GM18498 (cell line): ENCODE data around the gene IBSP.
A peak's percentile ranks its signal among the peaks of the same experiment; 100 is the strongest.

ENCODE experiments used
- ATAC-seq: cut with Tn5 transposase; IDR thresholded peaks from one replicate; pipeline ENCODE4 v1.9.1; 2021; ENCODE audit warnings: mild to moderate bottlenecking, moderate library complexity; ENCODE audit not compliant: unreplicated experiment

The IBSP gene

DNA sequence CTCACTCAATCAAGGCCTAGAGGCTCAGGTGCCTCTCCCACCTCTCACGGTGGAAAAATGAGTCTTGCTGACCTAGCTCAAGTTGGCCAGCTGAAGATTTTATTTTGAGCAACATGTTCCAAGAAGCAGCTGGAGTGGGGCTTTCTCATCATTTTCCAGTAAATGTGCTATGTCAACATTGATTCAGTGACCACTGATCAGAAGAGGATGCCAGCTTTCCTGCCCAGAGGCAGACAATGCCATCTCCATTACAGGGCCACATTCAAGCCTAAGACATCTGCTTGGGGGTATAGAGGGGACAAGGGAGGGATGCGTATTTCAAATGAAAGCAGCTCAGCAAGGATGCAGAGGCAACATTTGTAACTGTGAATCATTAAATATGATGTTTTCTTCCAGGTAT is 36.4 kb downstream of the IBSP start:
- ATAC-seq, result no peak

DNA sequence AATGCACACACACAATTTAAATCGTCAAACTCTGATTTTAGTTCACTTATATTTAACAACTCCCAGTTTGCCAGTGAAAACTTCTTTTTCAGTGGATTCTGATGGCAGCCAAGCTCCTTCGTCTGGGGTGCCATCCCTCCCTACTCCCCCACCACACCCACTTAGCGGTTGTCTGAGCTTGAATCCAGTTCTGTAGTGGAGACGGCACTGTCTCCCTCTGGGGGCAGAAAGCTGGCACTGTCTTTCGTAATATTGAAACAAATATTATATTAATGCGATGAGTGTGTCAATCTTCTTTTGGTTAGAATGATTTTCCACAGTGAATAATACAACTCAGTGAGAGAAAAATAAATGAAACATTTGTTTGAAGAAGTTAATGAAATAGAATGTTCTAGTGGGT is 38.9 kb downstream of the IBSP start:
- ATAC-seq, result no peak

DNA sequence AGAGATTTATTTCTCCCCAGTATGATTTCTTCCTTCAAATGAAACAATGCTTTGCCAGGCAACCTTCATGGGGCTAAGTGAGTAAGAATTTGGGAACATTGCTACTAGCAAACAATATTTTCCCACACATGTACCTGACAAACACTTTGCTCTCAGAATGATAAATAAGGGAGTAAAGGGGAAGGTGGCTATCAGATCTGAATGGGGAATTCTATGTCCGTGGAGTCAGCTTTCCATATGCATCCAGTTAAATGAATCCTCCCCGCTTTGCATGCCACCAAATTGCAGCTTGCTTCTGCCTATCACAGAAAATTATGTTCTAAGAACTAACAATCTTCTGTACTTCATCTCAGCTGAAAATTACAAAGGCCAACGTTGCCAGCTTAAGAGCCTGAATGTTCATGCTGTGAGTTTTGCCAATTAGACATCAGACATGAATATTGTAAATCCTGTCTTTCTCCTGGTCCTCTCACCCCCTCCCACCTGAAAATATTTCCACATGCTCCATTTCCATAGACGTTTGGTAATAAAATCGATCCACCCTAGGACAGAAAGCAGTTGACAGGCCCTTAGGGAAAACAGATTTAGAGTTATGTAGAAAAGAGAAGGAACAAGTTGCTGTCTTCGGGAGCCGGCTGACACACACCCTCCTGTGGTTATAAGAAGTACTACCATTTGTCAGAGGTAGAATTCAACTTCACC is 39.7 kb downstream of the IBSP start:
- ATAC-seq, result peak; percentile 72

DNA sequence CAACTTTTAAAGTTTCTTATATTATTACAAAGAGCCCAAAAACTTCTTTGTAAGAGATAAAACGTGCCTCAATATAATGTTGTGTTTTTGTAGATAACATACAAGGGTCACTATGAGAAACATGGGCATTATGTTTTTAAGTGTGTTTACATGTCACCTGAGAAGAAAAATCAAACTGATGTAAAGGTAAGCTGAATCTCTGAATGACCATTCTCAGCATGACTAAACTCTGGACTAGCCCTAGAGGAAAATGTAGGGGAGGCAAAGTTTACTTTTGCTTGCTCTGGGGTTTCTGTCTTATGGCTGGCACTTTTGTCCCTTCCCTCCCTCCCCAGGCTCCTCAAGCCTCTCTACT is 40.2 kb downstream of the IBSP start:
- peak; percentile 10 for ATAC-seq

DNA sequence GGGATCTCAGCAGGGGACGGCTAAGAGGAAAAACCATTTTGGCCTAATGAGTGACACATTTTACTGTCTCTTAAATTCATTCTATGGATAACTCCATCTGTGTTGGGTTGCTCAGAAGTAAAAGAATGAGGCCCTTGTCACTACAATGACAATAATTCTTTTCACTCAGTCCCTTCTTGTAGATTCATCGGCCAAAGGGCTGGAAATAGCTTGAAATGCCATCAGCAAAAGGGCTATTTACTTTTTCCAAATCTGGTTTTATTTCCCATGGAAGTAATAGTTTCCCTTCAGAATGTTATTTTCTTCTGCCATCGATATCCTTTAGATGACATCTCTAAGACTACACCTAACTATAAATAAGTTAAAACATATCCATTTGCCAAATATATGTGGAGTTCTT is 40.8 kb downstream of the IBSP start:
- ATAC-seq, result no peak

DNA sequence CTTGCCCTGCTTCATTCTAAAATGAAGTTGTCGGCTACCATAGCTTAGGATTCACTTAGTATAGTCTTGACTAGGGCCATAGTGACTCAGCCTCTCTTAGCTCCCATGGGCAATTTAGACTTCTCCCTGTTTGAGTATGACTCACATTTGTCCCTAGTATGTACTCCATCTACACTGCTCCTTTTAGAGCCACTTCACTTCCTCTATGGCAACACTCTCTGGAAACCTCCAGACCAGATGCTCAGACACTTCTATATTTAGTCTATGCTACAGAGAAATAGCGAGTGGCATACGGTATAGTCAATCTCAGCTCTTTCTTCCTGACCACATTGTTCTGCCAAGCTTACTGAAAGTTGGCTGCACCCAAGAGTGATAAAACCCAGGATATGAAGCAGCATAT is 44.6 kb downstream of the IBSP start:
- ATAC-seq, result no peak

DNA sequence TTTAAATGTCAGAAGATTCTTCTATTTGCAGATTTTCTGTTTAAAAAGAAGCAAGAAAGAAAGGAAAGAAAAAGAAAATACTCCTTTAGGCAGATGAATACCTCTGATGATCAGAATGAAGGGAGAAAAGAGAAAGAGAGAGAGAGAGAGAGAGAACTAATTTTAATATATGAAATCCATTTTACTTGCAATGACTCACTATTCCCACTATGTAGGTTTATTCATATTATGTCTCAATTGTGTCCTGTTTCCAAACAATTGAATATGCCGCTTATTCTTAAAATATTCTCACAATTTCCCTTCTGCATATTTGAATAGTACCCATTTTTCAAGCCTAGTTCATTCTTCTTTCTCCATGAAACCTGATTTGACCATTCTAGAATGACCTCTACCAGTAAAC is 45.1 kb downstream of the IBSP start:
- ATAC-seq, result no peak

DNA sequence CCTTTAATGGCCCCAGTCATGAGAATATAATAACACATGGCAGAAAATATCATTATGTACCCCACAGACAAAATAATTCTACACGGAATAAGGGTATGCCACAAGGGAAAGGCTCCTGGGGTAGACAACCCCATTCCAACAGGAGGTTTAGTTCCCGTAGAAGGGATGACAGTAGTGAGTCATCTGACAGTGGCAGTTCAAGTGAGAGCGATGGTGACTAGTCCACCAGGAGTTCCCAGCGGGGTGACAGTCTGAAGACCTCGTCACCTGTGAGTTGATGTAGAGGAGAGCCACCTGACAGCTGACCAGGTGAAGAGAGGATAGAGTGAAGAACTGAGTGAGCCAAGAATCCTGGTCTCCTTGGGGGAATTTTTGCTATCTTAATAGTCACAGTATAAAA is 46.9 kb downstream of the IBSP start:
- no peak for ATAC-seq

DNA sequence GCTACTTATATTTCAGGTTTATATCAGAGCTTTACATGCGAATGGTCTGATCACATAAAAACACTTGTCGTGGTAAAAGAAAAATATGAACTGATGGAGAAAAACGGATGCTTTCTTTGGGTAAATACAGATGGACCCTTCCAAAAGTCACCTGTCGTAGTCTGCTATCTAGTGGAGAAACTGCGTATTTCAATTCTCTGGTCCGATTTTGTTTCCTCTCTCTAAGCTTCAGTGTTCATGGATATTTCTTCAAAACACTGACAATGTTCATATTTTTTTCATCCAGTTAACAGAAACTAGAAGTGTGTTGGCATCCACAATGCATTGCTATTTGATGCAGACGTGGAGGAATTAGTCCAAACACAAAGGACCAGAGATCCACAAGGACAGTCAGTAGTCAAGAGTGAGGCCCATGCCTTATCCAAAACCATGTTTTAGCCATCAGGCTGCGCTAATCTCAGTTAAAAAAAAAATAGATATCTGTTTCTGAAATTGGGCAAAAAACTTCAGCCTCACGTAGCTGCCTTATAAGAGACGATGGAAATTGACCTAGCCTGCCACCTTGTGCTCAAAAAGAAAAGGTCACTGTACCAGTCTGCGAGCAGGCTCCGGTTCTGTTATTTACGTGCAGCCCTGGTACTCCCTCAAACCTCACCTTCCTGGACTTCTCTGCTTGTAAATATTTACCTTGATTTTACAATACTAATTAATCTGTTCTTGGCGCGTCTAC is 49.4 kb downstream of the IBSP start:
- ATAC-seq, result peak; percentile 94

DNA sequence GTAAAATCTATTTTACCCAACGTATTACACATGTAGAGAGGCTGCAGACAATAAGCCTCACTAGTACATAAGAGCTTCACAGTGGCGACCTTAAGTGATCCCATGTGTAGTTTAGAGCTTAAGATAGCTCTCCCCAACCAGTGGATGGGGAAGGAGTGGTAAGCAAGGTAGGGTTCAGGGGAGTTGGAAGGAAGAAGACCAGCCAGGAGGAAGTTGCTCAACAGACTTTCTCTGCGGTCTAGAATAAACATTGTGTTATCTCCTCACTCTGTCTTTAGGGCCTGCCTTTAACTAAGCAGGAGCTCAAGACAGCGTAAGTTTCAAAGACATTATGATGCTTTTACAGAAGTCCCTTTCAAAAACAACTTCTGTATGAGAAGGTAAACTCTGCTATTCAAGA is 50.3 kb downstream of the IBSP start:
- ATAC-seq, result no peak

DNA sequence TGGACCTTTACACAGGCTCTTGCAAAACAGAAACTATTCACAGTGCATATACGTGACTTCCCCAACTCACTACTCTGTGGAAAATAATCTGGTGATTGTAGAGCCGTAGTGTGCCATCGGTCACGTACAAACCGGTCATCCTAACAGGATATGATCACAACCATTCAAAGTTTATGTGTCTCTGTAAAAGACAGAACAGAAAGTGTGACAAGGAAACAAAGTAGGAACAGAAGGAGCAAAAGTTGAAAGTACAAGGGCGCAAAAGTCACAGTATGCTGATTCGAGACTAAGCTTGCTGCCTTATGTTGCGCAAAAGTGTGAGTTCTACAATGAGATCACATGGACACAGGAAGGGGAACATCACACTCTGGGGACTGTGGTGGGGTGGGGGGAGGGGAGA is 52.0 kb downstream of the IBSP start:
- no peak for ATAC-seq

DNA sequence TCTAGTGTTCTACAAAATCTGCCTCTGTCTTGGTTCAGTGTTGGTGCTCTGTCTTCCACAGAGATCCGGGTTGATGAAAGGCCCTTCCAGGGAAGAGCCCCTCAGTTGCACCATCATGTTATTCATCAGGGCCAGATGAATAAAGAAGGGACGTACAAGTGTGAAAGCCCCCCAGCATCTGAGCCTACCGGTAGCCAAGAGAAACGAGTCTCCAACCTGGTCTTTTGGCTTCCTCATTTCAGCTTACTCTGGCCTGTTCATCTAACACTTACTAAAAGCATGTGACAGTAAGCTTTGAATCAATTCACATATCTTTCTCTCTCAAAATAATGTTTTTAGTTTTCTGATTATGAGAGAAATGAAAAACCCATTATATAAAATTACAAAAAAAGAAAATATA is 52.6 kb downstream of the IBSP start:
- no peak for ATAC-seq

DNA sequence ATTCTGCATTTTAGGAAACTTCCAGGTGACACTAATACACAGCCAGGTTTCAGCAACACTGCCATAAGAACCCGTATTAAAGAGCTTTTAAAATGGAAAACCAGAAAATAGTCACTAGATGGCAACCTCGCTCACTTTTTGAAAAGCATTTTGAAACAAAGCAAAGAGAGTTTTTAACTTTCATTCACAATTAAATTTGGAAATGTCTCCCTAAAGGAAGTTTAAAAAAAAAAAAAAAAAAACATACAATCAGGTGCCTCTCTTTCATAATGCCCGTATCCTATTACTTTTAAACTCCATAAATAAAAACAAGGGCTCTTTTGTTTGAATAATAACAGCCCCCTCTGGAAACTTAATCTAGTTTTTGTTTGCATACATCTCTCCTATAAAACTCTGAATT is 53.8 kb downstream of the IBSP start:
- no peak for ATAC-seq

DNA sequence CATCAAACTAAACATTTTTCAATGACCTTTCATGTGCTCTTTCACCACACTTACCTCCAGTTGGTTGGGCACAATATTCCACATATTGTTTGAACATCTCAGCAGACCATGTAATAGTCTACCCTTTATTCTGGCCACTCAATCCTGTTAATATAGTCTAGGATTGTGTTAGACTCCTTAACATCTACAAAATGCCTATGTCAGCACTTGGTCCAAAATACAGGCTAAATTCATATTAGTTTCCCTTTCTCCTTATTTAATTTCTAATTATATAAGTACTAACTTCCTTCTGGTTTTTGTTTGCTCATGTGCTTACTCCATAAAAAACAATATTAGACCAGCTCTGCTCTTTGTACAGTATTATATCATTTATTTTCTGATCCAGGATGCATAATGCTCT is 54.5 kb downstream of the IBSP start:
- no peak for ATAC-seq

DNA sequence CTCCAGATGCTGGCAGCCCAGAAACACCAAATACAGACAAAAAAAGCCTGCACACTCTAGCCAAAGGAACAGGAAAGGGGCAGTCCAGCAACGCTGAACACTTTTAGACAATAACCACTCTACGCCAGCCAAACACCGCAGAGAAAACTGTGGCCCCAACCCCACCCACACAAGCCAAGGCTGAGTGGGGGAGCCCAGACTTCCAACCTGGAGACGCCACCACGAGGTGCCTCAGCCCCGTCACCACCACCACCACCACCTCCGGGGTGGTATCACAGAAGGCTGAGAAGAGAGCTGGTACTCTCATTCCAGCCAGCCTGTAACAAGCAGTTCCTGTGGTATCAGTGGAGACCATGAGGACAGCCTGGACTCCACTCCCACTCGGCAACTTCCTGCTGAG is 56.2 kb downstream of the IBSP start:
- ATAC-seq, result no peak

DNA sequence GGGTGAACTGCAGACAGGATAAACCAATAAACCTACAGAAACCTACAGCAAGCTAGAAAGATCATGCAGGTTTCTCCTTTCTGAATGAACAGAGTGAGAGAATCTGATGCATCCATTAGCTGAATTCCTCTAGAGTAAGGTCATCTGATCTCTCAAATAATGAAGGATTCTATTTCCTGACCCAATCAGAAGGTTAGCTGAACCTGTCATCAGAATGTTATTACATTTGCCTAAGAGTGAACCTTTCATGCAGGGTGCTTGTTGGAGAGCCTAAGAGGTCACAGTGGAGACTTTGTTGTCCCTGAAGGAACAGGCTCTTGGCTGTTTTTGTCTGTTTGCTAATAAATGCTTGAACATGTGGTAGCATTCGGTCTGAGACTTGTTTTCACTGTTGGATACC is 57.5 kb downstream of the IBSP start:
- no peak for ATAC-seq

DNA sequence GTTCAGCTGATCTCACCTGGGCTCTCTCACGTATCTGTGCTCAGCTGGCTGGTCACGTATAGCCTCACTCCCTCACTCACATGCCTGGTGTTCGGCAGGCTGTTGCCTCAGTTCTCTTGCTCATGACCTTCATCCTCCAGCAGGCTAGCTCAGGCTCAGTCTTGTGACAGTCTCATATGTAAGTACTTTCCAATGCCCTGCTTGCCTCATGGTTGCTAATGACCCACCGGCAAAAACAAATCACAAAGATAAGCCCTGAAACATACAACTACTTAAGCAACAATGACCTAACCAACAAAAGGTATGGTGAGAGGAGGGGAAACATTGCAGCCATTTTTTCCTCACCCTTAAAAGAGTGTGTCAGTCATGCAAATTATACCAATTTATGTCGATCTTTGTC is 58.4 kb downstream of the IBSP start:
- ATAC-seq, result no peak
